Esophagus squamous epithelium (tissue), 5 donors: ENCODE results near the gene RET. TPM values are rescaled to one million over a fixed set of nuclear protein-coding genes. Genes with fewer than 3 reads are reported as not detected.

ENCODE experiments used
- DNase-seq: peaks from one replicate; lab custom pipeline; 2025; lab: John Stamatoyannopoulos, UW
- H3K27ac ChIP-seq, 4 donors: fragments of 200-600 bp; sonication (generic); one replicate each; pipeline ENCODE4 v1.5.1; 2016 to 2019; ENCODE audit warnings: mild to moderate bottlenecking in 1 of 4
- H3K27me3 ChIP-seq, 4 donors: fragments of 200-600 bp; sonication (generic); 1 replicate in 3 of 4; 2 replicates in 1 of 4; pipeline versions ENCODE4 v1.5.1 to v1.6.0; 2017 to 2021; ENCODE audit warnings: antibody characterized with exemption in 1 of 4
- H3K36me3 ChIP-seq, 3 donors: fragments of 200-600 bp; sonication (generic); one replicate each; pipeline ENCODE4 v1.5.1; 2016 to 2019
- H3K4me1 ChIP-seq, 3 donors: fragments of 200-600 bp; sonication (generic); one replicate each; pipeline ENCODE4 v1.5.1; 2017 to 2019
- H3K4me3 ChIP-seq, 4 donors: fragments of 200-600 bp; sonication (generic); 1 replicate in 3 of 4; 2 replicates in 1 of 4; pipeline ENCODE4 v1.5.1; 2016 to 2019; ENCODE audit warnings: mild to moderate bottlenecking in 2 of 4, moderate library complexity in 1 of 4
- H3K9me3 ChIP-seq, 3 donors: fragments of 200-600 bp; sonication (generic); one replicate each; pipeline ENCODE4 v1.5.1; 2016 to 2019
- CTCF ChIP-seq, 6 experiments: fragments of 450-650 bp in 4 of 6; fragments of 200-600 bp in 2 of 6; sonication (generic) in 2 of 6; IDR thresholded peaks; one replicate each; pipeline ENCODE4 v1.5.1; 2016 to 2019; ENCODE audit warnings: antibody characterized with exemption in 6 of 6, mild to moderate bottlenecking in 4 of 6, moderate library complexity in 4 of 6
- POLR2A ChIP-seq, 4 donors: fragments of 450-650 bp; IDR thresholded peaks; one replicate each; pipeline ENCODE4 v1.6.1; 2017; ENCODE audit warnings: antibody characterized with exemption in 4 of 4, mild to moderate bottlenecking in 4 of 4, moderate library complexity in 3 of 4
- WGBS, 2 donors: methylation state at CpG; one replicate each; pipeline ENCODE4 v1.1.5; 2018; 5-methylcytosine and 5-hydroxymethylcytosine counted together
- intact Hi-C: fragments of 100-400 bp; cut with DNase I; formaldehyde crosslinking; loops from one replicate; pipeline ENCODE4 v1.15.0; 2022
- total RNA-seq, 4 donors: library from RNA; depleted of rRNA; stranded (reverse); fragments of >200 nt; gene quantifications; one replicate each; pipeline ENCODE4 v1.1.0, GENCODE V29; 2016
- donor health status: DM: yes; HTN: yes; CAD: no.

Gene RET
- total RNA-seq, 4 donors from 2014 or later = 0.04 to 0.19 (median 0.11) TPM

GRCh38 chr10:43166880-43167497 lies 90.1 kb downstream of the RET start:
- H3K9me3 ChIP-seq = no peaks in the 10 kb centered on the region
- peaks cover 0 to 12% (median 0%) of the 10 kb centered on the region in 3 donors for H3K4me1 ChIP-seq
- H3K27ac ChIP-seq = no peak overlapping the region
- no peak overlapping the region for H3K4me3 ChIP-seq
- TF ChIP-seq POLR2A (IDR thresholded peaks at IDR 0.05) = no peak
- no peak for TF ChIP-seq CTCF (IDR thresholded peaks at IDR 0.05)
- intact Hi-C loops = no loop called here
- H3K27me3 ChIP-seq = no peaks in the 10 kb centered on the region
- peaks cover 4 to 60% (median 4%) of the 10 kb centered on the region in 3 donors for H3K36me3 ChIP-seq
- DNase-seq = no peak

- H3K27ac ChIP-seq = no peak overlapping the region
- intact Hi-C loops = no loop called here
- H3K4me1 ChIP-seq = peaks cover 0 to 17% (median 0%) of the 10 kb centered on the region in 3 donors
- WGBS, 2 donors = 84 to 94% methylated on average over 2 of the region's 2 CpGs
- H3K4me3 ChIP-seq = no peak overlapping the region
- peaks cover 4 to 60% (median 4%) of the 10 kb centered on the region in 3 donors for H3K36me3 ChIP-seq
- no peaks in the 10 kb centered on the region for H3K27me3 ChIP-seq
- no peak for TF ChIP-seq POLR2A (IDR thresholded peaks at IDR 0.05)
- TF ChIP-seq CTCF (IDR thresholded peaks at IDR 0.05) = no peak
- H3K9me3 ChIP-seq = no peaks in the 10 kb centered on the region
- DNase-seq = no peak
Measured at GRCh38 chr10:43167498-43167889, 90.6 kb downstream of the RET start.

GRCh38 chr10:43170491-43170890 lies 93.6 kb downstream of the RET start:
- no peak for TF ChIP-seq POLR2A (IDR thresholded peaks at IDR 0.05)
- no peak for TF ChIP-seq CTCF (IDR thresholded peaks at IDR 0.05)

GRCh38 chr10:43172645-43173044 lies 95.8 kb downstream of the RET start:
- no peak for TF ChIP-seq POLR2A (IDR thresholded peaks at IDR 0.05)
- no peak for TF ChIP-seq CTCF (IDR thresholded peaks at IDR 0.05)
- H3K27me3 ChIP-seq = no peaks in the 10 kb centered on the region
- peaks cover 0 to 84% (median 4%) of the 10 kb centered on the region in 3 donors for H3K36me3 ChIP-seq
- DNase-seq = no peak
- intact Hi-C loops = no loop called here
- no peaks in the 10 kb centered on the region for H3K9me3 ChIP-seq
- WGBS, 2 donors = 72 to 83% methylated on average over 5 of the region's 5 CpGs
- peaks cover 0 to 13% (median 0%) of the 10 kb centered on the region in 3 donors for H3K4me1 ChIP-seq
- H3K4me3 ChIP-seq = no peak overlapping the region
- H3K27ac ChIP-seq = no peak overlapping the region

More at GRCh38 chr10:43170491-43170890, 93.6 kb downstream of the RET start:
- Histone ChIP-seq H3K27ac (no peak overlapping the region), H3K27me3 (no peaks in the 10 kb centered on the region), H3K9me3 (no peaks in the 10 kb centered on the region), H3K4me1 (peaks cover 0 to 22% (median 0%) of the 10 kb centered on the region in 3 donors), H3K36me3 (peaks cover 0 to 63% (median 4%) of the 10 kb centered on the region in 3 donors), H3K4me3 (no peak overlapping the region)
- intact Hi-C loops = no loop called here
- DNase-seq = no peak
- 68 to 74% methylated on average over 2 of the region's 2 CpGs for WGBS, 2 donors

GRCh38 chr10:43173120-43173519 lies 96.3 kb downstream of the RET start:
- Histone ChIP-seq H3K4me3 (no peak overlapping the region), H3K4me1 (peaks cover 0 to 13% (median 0%) of the 10 kb centered on the region in 3 donors), H3K27ac (no peak overlapping the region), H3K36me3 (peaks cover 0 to 87% (median 4%) of the 10 kb centered on the region in 3 donors), H3K9me3 (no peaks in the 10 kb centered on the region), H3K27me3 (no peaks in the 10 kb centered on the region)
- intact Hi-C loops = no loop called here
- TF ChIP-seq CTCF (IDR thresholded peaks at IDR 0.05) (no peak), POLR2A (IDR thresholded peaks at IDR 0.05) (no peak)
- 40 to 59% methylated on average over 1 of the region's 1 CpG for WGBS, 2 donors
- DNase-seq = no peak
